ENCODE data around the gene PABPC1L.

Gene PABPC1L

DNA sequence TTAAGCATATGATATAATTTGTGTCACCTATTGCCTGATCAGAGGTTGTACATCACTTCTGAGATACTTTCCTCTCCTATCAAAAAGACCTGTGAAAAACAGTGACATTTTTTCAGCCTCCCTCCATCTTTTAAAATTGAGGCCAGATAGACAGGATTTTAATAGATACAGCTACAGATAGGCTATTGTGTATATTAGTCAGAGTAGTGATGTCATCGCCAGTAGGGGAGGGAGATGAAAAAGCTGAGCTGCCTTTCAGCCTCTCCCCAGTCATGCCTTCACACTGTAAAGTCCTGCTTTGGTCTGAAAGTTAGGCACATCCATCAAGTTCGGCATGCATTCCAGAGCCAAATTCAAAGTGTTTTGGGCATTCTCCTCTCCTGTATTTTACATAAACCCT lies 7.9 kb upstream of the PABPC1L start:
- TF ChIP-seq, protein P1, sequence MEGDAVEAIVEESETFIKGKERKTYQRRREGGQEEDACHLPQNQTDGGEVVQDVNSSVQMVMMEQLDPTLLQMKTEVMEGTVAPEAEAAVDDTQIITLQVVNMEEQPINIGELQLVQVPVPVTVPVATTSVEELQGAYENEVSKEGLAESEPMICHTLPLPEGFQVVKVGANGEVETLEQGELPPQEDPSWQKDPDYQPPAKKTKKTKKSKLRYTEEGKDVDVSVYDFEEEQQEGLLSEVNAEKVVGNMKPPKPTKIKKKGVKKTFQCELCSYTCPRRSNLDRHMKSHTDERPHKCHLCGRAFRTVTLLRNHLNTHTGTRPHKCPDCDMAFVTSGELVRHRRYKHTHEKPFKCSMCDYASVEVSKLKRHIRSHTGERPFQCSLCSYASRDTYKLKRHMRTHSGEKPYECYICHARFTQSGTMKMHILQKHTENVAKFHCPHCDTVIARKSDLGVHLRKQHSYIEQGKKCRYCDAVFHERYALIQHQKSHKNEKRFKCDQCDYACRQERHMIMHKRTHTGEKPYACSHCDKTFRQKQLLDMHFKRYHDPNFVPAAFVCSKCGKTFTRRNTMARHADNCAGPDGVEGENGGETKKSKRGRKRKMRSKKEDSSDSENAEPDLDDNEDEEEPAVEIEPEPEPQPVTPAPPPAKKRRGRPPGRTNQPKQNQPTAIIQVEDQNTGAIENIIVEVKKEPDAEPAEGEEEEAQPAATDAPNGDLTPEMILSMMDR (IDR thresholded peaks at IDR 0.05; ENCODE audit: low read depth, low read length, missing control alignments), result no peak
- DNase-seq (ENCODE audit: extremely low read depth, low read depth), result no peak
- no peak overlapping the region for H3K4me3 ChIP-seq (replicated peaks; ENCODE audit: low read depth, low read length)

- no peak overlapping the region for H3K4me3 ChIP-seq (replicated peaks; ENCODE audit: low read depth, low read length)
- no peak for DNase-seq (ENCODE audit: extremely low read depth, low read depth)
- TF ChIP-seq, protein P1 (IDR thresholded peaks at IDR 0.05; ENCODE audit: low read depth, low read length, missing control alignments), result no peak
Observed at GRCh38 chr20:44904377-44904776, 5.5 kb upstream of the PABPC1L start.

DNA sequence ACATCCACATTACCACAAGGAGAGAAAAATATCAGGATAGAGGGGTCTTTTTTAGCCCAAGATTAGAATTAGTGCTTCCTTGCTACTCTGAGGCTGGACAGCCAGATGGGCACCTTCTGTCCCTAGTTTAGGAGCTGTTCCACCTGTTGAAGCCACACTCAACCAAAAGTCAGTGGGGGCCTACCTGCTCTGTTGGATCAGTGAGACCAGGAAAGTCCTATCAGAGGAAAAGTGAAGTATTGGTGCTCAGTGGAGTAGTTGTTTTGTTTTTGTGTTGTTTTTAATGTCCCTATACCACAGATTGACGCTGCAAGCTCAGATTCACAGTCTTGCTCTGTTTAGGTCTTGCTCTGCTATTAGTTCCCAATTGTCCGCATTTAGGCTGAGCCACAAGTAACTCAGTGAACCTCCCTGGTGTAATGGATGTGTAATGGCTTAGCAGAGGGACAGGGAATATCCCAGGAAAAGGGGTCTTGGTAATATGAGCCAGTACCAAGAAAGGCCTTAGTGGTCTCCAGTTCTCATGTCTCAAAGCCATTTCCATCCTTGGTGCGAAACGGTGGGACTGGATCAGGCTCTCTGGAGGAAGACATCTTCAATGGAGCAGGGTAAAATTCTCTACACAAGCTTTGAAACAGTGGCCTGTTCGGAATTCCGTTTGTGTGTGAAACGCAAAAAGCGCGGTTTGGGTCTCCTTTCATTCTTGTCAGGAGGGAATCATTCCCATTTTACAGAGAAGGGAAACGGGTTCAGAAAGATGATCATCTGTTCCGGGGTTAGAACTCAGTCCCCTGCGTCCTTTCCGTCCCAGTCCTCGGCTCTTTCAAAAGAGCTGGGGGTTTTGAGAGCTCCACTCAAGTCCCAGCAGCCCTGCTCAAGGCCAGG lies 631 bp upstream of the PABPC1L start:
- TF ChIP-seq, protein P1 (IDR thresholded peaks at IDR 0.05; ENCODE audit: low read depth, low read length, missing control alignments), result no peak
- H3K4me3 ChIP-seq (replicated peaks; ENCODE audit: low read depth, low read length), result peak overlapping the region; percentile 70
- DNase-seq (ENCODE audit: extremely low read depth, low read depth), result no peak

DNA sequence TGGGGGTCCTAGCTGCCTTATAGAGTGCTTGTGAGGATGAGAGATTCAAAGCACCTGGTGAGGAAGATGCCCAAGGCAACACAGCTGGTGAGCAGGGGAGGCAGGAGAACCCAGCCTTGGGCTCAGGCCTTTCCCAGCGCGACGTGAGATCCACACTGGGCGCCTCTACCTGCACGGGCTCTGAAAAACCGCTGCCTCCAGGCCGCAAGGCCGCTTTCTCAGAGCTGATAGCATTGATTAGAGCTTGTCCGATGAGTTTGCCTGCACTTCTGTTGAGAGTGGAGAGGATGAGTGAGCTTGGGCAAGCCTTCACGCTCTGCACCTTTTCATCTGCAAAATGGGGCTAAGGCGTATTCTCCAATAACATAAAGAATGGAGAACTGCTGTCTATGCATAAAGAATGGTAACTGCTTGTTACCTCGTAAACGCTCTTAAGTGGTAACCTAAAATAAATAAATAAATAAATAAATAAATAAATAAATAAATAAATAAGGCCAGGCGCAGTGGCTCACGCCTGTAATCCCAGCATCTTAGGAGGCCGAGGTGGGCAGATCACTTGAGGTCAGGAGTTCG lies 916 bp downstream of the PABPC1L start:
- TF ChIP-seq, protein P1 (IDR thresholded peaks at IDR 0.05; ENCODE audit: low read depth, low read length, missing control alignments), result no peak
- DNase-seq (ENCODE audit: extremely low read depth, low read depth), result no peak

DNA sequence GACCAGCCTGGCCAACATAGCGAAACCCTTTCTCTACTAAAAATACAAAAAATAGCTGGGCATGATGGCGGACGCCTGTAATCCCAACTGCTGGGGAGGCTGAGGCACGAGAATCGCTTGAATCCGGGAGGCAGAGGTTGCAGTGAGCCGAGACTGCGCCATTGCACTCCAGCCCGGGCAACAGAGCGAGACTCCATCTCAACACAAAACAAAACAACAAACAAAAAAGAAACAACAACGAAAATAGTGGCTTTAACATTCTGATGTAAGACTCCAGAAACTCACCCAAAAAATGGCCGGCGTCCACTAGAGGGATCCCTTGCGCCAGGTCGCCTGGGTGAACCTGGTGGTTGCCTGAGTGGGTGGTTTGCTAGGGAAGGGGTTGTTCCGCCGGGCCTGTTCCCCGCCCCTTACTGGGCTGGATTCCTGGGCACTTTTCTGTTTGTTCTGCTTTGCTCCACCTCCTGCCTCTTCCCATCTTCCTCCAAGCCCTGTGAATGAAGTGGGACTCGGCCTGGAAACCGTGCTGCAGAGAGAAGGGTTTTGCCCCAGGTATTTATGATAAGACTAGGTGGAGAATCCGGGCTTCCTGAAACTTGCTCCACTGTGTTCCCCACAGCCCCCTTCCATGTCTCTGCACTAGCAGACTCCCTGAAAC lies 1.5 kb downstream of the PABPC1L start:
- H3K4me3 ChIP-seq (replicated peaks; ENCODE audit: low read depth, low read length), result no peak overlapping the region
- TF ChIP-seq, protein P1 (IDR thresholded peaks at IDR 0.05; ENCODE audit: low read depth, low read length, missing control alignments), result peak; percentile 53
- DNase-seq (ENCODE audit: extremely low read depth, low read depth), result no peak

More for the DNA sequence above, 916 bp downstream of the PABPC1L start:
- peak overlapping the region; percentile 70 for H3K4me3 ChIP-seq (replicated peaks; ENCODE audit: low read depth, low read length)

GRCh38 chr20:44912189-44912588 lies 2.3 kb downstream of the PABPC1L start:
- DNase-seq (ENCODE audit: extremely low read depth, low read depth), result no peak
- TF ChIP-seq, protein P1 (IDR thresholded peaks at IDR 0.05; ENCODE audit: low read depth, low read length, missing control alignments), result no peak
- no peak overlapping the region for H3K4me3 ChIP-seq (replicated peaks; ENCODE audit: low read depth, low read length)
